ENCODE results near the gene MBD5.

The MBD5 gene

DNA sequence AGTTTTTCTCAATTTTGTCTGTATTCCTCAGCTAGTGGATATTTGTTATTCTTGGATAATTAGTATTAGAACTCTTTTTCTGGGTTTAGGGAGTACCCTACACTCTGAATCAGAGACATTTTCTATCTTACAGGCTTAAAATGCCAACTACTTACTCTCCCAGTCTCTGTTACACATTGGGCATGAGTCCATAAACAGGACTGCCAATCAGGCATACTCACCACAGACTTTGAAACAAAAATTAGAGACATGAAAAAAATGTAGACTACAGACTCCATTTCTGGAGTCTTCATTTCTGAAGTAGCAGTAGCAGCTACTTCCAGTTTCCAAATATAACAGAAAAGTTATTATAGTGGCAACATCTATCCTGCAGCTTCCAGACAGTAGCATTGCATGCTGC lies 279.7 kb downstream of the MBD5 start:
- DNase-seq (ENCODE audit: low read depth): no peak
- H3K4me3 ChIP-seq (ENCODE audit: low read depth, low read length): no peak overlapping the region
- TF ChIP-seq, protein P1, sequence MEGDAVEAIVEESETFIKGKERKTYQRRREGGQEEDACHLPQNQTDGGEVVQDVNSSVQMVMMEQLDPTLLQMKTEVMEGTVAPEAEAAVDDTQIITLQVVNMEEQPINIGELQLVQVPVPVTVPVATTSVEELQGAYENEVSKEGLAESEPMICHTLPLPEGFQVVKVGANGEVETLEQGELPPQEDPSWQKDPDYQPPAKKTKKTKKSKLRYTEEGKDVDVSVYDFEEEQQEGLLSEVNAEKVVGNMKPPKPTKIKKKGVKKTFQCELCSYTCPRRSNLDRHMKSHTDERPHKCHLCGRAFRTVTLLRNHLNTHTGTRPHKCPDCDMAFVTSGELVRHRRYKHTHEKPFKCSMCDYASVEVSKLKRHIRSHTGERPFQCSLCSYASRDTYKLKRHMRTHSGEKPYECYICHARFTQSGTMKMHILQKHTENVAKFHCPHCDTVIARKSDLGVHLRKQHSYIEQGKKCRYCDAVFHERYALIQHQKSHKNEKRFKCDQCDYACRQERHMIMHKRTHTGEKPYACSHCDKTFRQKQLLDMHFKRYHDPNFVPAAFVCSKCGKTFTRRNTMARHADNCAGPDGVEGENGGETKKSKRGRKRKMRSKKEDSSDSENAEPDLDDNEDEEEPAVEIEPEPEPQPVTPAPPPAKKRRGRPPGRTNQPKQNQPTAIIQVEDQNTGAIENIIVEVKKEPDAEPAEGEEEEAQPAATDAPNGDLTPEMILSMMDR (IDR thresholded peaks at IDR 0.05; ENCODE audit: control insufficient read depth, extremely low read depth, insufficient read depth): no peak

DNA sequence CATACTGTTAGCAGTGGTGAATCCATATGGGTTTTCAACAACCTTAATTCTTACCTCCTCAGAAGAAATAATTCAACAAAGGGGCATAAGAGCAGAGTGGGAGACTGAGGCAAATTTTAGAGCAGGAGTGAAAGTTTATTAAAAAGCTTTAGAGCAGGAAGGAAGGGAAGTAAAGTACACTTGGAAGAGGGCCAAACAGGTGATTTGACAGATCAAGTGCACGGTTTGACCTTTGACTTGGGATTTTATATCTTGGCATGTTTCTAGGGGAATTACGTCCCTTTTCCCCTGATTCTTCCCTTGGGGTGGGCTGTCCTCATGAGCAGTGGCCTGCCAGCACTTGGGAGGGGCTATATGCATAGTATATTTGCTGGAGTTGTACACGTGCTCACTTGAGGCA lies 280.5 kb downstream of the MBD5 start:
- no peak for DNase-seq (ENCODE audit: low read depth)
- H3K4me3 ChIP-seq (ENCODE audit: low read depth, low read length): no peak overlapping the region
- TF ChIP-seq, protein P1 (IDR thresholded peaks at IDR 0.05; ENCODE audit: control insufficient read depth, extremely low read depth, insufficient read depth): no peak

DNA sequence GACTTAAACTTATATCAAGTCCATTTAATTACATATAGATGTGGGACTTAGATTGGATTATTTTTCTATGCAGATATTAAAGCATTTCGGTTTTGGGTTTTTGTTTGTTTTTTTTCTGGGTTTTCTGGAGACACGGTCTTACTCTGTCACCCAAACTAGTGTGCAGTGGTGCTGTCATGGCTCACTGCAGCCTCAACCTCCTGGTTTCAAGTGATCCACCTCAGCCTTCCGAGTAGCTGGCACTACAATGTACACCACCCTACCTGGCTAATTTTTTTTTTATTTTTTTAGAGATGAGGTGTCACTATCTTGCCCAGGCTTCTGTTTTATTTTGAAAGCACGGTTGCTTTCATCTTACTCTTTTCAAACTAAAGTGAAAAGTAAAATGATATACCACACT lies 281.6 kb downstream of the MBD5 start:
- TF ChIP-seq, protein P1 (IDR thresholded peaks at IDR 0.05; ENCODE audit: control insufficient read depth, extremely low read depth, insufficient read depth): no peak
- no peak overlapping the region for H3K4me3 ChIP-seq (ENCODE audit: low read depth, low read length)
- DNase-seq (ENCODE audit: low read depth): no peak

DNA sequence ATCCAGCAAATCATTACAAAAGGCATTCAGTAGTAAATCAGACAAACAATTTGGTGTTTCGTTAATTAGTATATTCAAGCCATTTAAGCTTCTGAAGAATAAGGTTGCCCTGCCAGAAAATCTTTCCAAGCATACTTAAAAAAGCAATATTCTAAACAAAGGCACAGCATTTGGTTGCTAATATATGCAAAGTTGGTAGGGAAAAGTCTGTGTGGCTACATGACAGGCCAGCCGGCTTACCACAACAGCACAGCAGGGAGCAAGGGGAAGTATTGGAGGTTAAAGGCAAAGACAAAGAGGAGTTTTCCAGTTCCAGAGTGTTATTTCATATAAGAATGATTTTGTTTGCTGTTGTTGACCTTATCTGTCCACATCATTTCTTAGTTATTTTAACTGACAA lies 282.3 kb downstream of the MBD5 start:
- no peak overlapping the region for H3K4me3 ChIP-seq (ENCODE audit: low read depth, low read length)
- TF ChIP-seq, protein P1 (IDR thresholded peaks at IDR 0.05; ENCODE audit: control insufficient read depth, extremely low read depth, insufficient read depth): no peak
- no peak for DNase-seq (ENCODE audit: low read depth)

DNA sequence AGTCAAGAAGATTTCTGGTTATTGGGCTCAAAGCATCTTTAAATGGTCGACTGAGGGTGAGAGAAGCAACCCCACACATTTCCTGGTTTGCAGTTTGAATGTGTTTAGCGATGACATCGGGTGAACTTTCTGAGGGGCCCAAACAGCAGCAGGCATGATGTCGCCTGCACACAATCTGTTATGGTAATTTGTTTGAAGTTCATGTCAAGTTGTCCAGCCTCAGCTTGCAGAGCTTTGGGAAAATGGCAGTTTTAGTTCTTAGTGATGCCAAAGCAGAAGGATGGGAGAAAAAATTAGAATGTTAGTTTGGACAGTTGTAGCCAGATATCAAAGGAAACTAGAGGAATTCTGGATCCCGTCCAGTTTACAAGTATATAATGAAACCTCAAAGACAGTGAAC lies 284.6 kb downstream of the MBD5 start:
- H3K4me3 ChIP-seq (ENCODE audit: low read depth, low read length): no peak overlapping the region
- TF ChIP-seq, protein P1 (IDR thresholded peaks at IDR 0.05; ENCODE audit: control insufficient read depth, extremely low read depth, insufficient read depth): no peak
- no peak for DNase-seq (ENCODE audit: low read depth)

DNA sequence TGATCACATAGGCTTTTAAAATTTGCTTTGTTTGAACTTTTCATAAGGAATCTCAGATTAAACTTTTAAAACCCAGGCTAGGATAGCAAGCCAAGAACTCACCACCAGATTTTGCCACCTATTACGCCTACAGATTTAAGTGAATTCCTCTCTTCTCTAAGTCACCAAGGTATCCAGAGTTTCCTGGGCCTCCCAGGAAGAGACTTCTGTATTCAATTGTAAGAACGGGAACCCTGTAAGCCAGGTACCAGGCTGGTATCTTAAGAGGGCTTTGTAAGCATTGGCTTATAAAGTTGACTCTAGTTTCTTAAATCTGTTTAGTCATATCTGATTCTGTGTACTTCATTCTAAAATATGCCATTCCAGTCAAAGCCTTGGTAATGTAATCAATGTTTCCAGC lies 285.1 kb downstream of the MBD5 start:
- no peak overlapping the region for H3K4me3 ChIP-seq (ENCODE audit: low read depth, low read length)
- DNase-seq (ENCODE audit: low read depth): no peak
- TF ChIP-seq, protein P1 (IDR thresholded peaks at IDR 0.05; ENCODE audit: control insufficient read depth, extremely low read depth, insufficient read depth): no peak

DNA sequence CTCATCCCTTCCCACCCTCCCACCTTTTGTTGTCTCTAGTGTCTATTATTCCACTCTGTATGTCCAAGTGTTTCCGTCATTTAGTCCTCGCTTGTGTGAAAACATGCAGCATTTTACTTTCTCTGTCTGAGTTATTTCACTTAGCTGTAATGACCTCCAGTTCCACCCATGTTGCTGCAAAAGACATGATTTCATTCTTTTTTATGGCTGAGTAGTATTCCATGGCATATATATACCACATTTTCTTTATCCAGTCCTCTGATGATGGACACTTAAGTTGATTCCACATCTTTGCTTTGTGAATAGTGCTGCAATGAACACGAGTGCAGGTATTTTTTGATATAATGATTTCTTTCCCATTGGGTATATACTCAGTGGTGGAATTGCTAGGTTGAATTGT lies 296.7 kb downstream of the MBD5 start:
- TF ChIP-seq, protein P1 (IDR thresholded peaks at IDR 0.05; ENCODE audit: control insufficient read depth, extremely low read depth, insufficient read depth): no peak

More for the DNA sequence above, 296.7 kb downstream of the MBD5 start:
- no peak for DNase-seq (ENCODE audit: low read depth)
- no peak overlapping the region for H3K4me3 ChIP-seq (ENCODE audit: low read depth, low read length)

Measured in LNCaP clone FGC (cell line).